ENCODE measurements around the gene CLASP1.

GRCh38 chr2:121387591-121388325 is 261.5 kb downstream of the CLASP1 start:
- TF ChIP-seq EZH2 (IDR thresholded peaks at IDR 0.05; ENCODE audit: insufficient read depth, poor library complexity, severe bottlenecking) (no peak), EZH2phosphoT487 (IDR thresholded peaks at IDR 0.05; ENCODE audit: insufficient read depth, low read depth) (no peak)

Data from GM23248 (cell line).